ENCODE data around the gene PPP2R5C. TPM values are rescaled to one million over a fixed set of nuclear protein-coding genes. Genes with fewer than 3 reads are reported as not detected.

Gene PPP2R5C
- total RNA-seq, 1 donor from 2014 or later: 125 TPM

- Mint-ChIP-seq H3K4me1 (peaks cover 7% of the 10 kb centered on the region), H3K27me3 (ENCODE audit: low read depth) (no peaks in the 10 kb centered on the region), H3K9me3 (no peaks in the 10 kb centered on the region), H3K4me3 (no peak overlapping the region), H3K27ac (peak overlapping the region; percentile 43), H3K36me3 (peaks cover 3% of the 10 kb centered on the region)
- DNase-seq (ENCODE audit: low spot score in 2 of 2, unreplicated experiment in 2 of 2): no peak
- no peak for TF ChIP-seq CTCF (IDR thresholded peaks at IDR 0.05; ENCODE audit: unreplicated experiment)
Measured at GRCh38 chr14:101844219-101844618, 82.7 kb downstream of the PPP2R5C start.

- no peaks in the 10 kb centered on the region for H3K9me3 Mint-ChIP-seq
- no peak for TF ChIP-seq CTCF (IDR thresholded peaks at IDR 0.05; ENCODE audit: unreplicated experiment)
- DNase-seq (ENCODE audit: low spot score in 2 of 2, unreplicated experiment in 2 of 2): no peak
- no peaks in the 10 kb centered on the region for H3K27me3 Mint-ChIP-seq (ENCODE audit: low read depth)
- no peaks in the 10 kb centered on the region for H3K36me3 Mint-ChIP-seq
- peaks cover 11% of the 10 kb centered on the region for H3K4me1 Mint-ChIP-seq
- H3K27ac Mint-ChIP-seq: no peak overlapping the region
- no peak overlapping the region for H3K4me3 Mint-ChIP-seq
Measured at GRCh38 chr14:101844751-101845150, 83.2 kb downstream of the PPP2R5C start.

- Mint-ChIP-seq H3K4me3 (no peak overlapping the region), H3K27me3 (ENCODE audit: low read depth) (no peaks in the 10 kb centered on the region), H3K27ac (no peak overlapping the region)
Measured at GRCh38 chr14:101845496-101845895, 84.0 kb downstream of the PPP2R5C start.

GRCh38 chr14:101845896-101846295 lies 84.4 kb downstream of the PPP2R5C start:
- Mint-ChIP-seq H3K4me1 (peaks cover 9% of the 10 kb centered on the region), H3K27ac (no peak overlapping the region), H3K27me3 (ENCODE audit: low read depth) (no peaks in the 10 kb centered on the region), H3K36me3 (no peaks in the 10 kb centered on the region), H3K9me3 (no peaks in the 10 kb centered on the region), H3K4me3 (no peak overlapping the region)
- DNase-seq (ENCODE audit: low spot score in 2 of 2, unreplicated experiment in 2 of 2): no peak
- TF ChIP-seq CTCF (IDR thresholded peaks at IDR 0.05; ENCODE audit: unreplicated experiment): no peak

More at GRCh38 chr14:101845496-101845895, 84.0 kb downstream of the PPP2R5C start:
- DNase-seq (ENCODE audit: low spot score in 2 of 2, unreplicated experiment in 2 of 2): no peak
- peaks cover 10% of the 10 kb centered on the region for H3K4me1 Mint-ChIP-seq
- no peaks in the 10 kb centered on the region for H3K36me3 Mint-ChIP-seq
- H3K9me3 Mint-ChIP-seq: no peaks in the 10 kb centered on the region
- no peak for TF ChIP-seq CTCF (IDR thresholded peaks at IDR 0.05; ENCODE audit: unreplicated experiment)

GRCh38 chr14:101849125-101849524 lies 87.6 kb downstream of the PPP2R5C start:
- Mint-ChIP-seq H3K4me1 (peaks cover 9% of the 10 kb centered on the region), H3K4me3 (no peak overlapping the region), H3K27ac (no peak overlapping the region), H3K27me3 (ENCODE audit: low read depth) (no peaks in the 10 kb centered on the region), H3K9me3 (no peaks in the 10 kb centered on the region), H3K36me3 (no peaks in the 10 kb centered on the region)
- no peak for DNase-seq (ENCODE audit: low spot score in 2 of 2, unreplicated experiment in 2 of 2)
- no peak for TF ChIP-seq CTCF (IDR thresholded peaks at IDR 0.05; ENCODE audit: unreplicated experiment)

GRCh38 chr14:101849640-101850039 lies 88.1 kb downstream of the PPP2R5C start:
- H3K9me3 Mint-ChIP-seq: no peaks in the 10 kb centered on the region
- no peak overlapping the region for H3K27ac Mint-ChIP-seq
- DNase-seq (ENCODE audit: low spot score in 2 of 2, unreplicated experiment in 2 of 2): no peak
- H3K36me3 Mint-ChIP-seq: no peaks in the 10 kb centered on the region
- H3K4me1 Mint-ChIP-seq: peaks cover 12% of the 10 kb centered on the region
- H3K27me3 Mint-ChIP-seq (ENCODE audit: low read depth): no peaks in the 10 kb centered on the region
- no peak overlapping the region for H3K4me3 Mint-ChIP-seq
- TF ChIP-seq CTCF (IDR thresholded peaks at IDR 0.05; ENCODE audit: unreplicated experiment): no peak
